Measurements from ENCODE around the gene IQCK.

- TF ChIP-seq, protein P1, sequence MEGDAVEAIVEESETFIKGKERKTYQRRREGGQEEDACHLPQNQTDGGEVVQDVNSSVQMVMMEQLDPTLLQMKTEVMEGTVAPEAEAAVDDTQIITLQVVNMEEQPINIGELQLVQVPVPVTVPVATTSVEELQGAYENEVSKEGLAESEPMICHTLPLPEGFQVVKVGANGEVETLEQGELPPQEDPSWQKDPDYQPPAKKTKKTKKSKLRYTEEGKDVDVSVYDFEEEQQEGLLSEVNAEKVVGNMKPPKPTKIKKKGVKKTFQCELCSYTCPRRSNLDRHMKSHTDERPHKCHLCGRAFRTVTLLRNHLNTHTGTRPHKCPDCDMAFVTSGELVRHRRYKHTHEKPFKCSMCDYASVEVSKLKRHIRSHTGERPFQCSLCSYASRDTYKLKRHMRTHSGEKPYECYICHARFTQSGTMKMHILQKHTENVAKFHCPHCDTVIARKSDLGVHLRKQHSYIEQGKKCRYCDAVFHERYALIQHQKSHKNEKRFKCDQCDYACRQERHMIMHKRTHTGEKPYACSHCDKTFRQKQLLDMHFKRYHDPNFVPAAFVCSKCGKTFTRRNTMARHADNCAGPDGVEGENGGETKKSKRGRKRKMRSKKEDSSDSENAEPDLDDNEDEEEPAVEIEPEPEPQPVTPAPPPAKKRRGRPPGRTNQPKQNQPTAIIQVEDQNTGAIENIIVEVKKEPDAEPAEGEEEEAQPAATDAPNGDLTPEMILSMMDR (IDR thresholded peaks at IDR 0.05), result no peak
- no peak for TF ChIP-seq POLR2A (IDR thresholded peaks at IDR 0.05)
Measured at GRCh38 chr16:19776147-19776546, 58.1 kb downstream of the IQCK start.

All from testis (tissue), 2 donors.